HUES48 (cell line): ENCODE results near the gene NUMB.

Experiments used
- H3K27ac ChIP-seq: one replicate; pipeline ENCODE4 v1.7.0; 2013; ENCODE audit warnings: low read depth, low read length, inconsistent platforms
- H3K27me3 ChIP-seq: 2 replicates; pipeline ENCODE4 v1.6.1; 2013; ENCODE audit warnings: mild to moderate bottlenecking, low read length; ENCODE audit not compliant: control insufficient read depth, insufficient read depth
- H3K36me3 ChIP-seq: 2 replicates; pipeline ENCODE4 v1.6.1; 2013; ENCODE audit warnings: low read length; ENCODE audit not compliant: control insufficient read depth, insufficient read depth
- H3K4me1 ChIP-seq: 2 replicates; pipeline ENCODE4 v1.6.1; 2013; ENCODE audit warnings: mild to moderate bottlenecking, low read length; ENCODE audit not compliant: control insufficient read depth, insufficient read depth
- H3K4me3 ChIP-seq: 2 replicates; pipeline ENCODE4 v1.5.1; 2013; ENCODE audit warnings: mild to moderate bottlenecking, low read depth, low read length
- H3K9ac ChIP-seq: 2 replicates; pipeline ENCODE4 v1.6.1; 2013; ENCODE audit warnings: mild to moderate bottlenecking, low read depth, low read length, moderate library complexity
- H3K9me3 ChIP-seq: 2 replicates; pipeline ENCODE4 v1.6.1; 2013; ENCODE audit warnings: low read length; ENCODE audit not compliant: control insufficient read depth, insufficient read depth

Gene NUMB

DNA sequence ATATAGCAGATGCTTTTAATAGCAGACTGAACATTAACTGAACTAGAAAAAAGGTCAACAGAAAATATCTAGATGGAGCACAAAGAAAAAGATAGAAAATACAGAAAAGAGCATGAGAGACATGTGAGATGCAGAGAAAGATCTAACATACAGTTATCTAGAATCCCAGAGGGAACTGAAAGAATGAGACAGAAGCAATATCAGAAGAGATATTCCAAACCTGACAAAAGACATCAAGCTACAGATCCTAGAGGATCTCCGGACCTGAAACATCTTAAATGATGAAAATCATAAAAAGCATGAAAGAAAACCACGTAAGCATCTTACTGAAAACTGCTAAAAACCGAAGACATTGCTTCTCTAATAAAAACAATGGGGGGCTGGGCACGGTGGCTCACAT, 75.0 kb downstream of the NUMB start:
- H3K9me3 ChIP-seq = no peaks in the 10 kb centered on the region
- no peaks in the 10 kb centered on the region for H3K27me3 ChIP-seq
- H3K27ac ChIP-seq = no peak overlapping the region
- no peaks in the 10 kb centered on the region for H3K36me3 ChIP-seq
- no peak overlapping the region for H3K4me3 ChIP-seq
- H3K9ac ChIP-seq = no peak overlapping the region
- H3K4me1 ChIP-seq = no peaks in the 10 kb centered on the region

DNA sequence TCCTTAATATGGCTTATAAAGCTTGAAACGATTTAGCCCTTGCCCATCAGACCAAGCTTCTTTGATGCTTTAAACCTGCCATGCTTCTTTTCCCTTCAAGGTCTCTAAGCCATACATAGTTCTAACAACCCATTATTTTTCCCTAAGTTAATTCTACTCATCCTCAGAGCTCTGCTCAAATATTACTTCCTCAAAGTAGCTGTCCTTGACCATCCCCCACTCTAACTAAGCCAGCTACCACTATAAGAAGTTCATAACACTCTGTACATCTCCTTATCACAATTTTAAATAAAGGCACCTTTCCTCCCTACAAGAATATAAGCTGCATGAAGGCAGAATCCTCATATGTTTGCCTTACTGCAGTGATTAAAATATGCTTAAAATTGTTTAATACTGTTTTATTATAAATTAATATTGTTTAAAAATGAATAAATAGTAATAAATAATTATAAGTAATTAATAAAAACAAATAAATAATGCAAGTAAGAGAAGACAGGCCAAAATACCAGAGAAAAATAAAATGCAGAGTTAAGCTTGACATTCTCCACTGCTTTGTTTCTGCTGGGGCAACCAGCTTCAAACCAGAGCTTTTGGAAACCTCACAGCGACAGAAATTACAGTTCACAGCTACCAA, 76.8 kb downstream of the NUMB start:
- Histone ChIP-seq H3K27me3 (no peaks in the 10 kb centered on the region), H3K36me3 (no peaks in the 10 kb centered on the region), H3K4me1 (no peaks in the 10 kb centered on the region), H3K9ac (no peak overlapping the region), H3K9me3 (no peaks in the 10 kb centered on the region), H3K4me3 (no peak overlapping the region), H3K27ac (no peak overlapping the region)

DNA sequence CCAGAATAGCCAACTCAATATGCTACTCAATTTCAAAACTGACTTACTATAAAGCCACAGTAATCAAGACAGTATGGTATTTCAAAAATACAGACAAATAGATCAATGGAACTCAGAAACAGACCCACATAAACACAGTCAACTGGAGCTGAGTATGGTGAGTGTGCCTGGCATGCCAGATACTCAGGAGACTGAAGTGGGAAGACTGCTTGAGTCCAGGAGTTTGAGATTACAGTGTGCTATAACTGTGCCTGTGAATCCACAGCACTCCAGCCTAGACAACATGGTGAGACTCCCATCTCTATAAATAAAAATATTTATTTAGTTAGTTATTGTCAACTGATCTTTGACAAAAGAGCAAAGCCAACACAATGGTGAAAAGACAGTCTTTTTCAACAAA, 81.8 kb downstream of the NUMB start:
- Histone ChIP-seq H3K4me1 (no peaks in the 10 kb centered on the region), H3K9me3 (no peaks in the 10 kb centered on the region), H3K36me3 (no peaks in the 10 kb centered on the region), H3K27me3 (no peaks in the 10 kb centered on the region), H3K9ac (no peak overlapping the region), H3K4me3 (no peak overlapping the region), H3K27ac (no peak overlapping the region)

GRCh38 chr14:73375861-73376260, 82.5 kb downstream of the NUMB start:
- Histone ChIP-seq H3K9ac (no peak overlapping the region), H3K9me3 (no peaks in the 10 kb centered on the region), H3K27me3 (no peaks in the 10 kb centered on the region), H3K4me3 (no peak overlapping the region), H3K27ac (no peak overlapping the region), H3K4me1 (no peaks in the 10 kb centered on the region), H3K36me3 (no peaks in the 10 kb centered on the region)

DNA sequence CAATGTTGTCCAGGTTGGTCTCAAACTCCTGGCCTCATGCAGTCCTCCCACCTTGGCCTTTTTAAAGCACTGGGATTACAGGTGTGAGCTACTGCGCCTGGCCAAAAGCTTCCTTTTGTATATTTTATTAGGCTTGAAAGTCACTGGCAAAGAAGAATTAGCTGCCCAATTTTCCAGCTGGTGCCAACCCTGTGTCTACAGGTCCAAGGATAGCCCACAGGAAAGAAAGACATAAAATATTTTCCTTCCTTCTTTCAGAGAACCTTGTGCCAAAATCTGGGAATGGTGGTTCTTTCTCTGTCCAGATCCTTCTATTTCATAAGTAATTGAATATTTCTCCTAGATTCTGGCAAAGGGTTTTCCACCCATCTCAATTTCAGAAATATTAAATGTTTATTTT, 84.1 kb downstream of the NUMB start:
- H3K36me3 ChIP-seq = no peaks in the 10 kb centered on the region
- H3K27me3 ChIP-seq = no peaks in the 10 kb centered on the region
- no peak overlapping the region for H3K27ac ChIP-seq
- no peak overlapping the region for H3K4me3 ChIP-seq
- no peak overlapping the region for H3K9ac ChIP-seq
- no peaks in the 10 kb centered on the region for H3K9me3 ChIP-seq
- no peaks in the 10 kb centered on the region for H3K4me1 ChIP-seq

GRCh38 chr14:73372529-73372928, 85.8 kb downstream of the NUMB start:
- Histone ChIP-seq H3K36me3 (no peaks in the 10 kb centered on the region), H3K9ac (no peak overlapping the region), H3K9me3 (no peaks in the 10 kb centered on the region), H3K4me1 (no peaks in the 10 kb centered on the region), H3K4me3 (no peak overlapping the region), H3K27me3 (no peaks in the 10 kb centered on the region), H3K27ac (no peak overlapping the region)

DNA sequence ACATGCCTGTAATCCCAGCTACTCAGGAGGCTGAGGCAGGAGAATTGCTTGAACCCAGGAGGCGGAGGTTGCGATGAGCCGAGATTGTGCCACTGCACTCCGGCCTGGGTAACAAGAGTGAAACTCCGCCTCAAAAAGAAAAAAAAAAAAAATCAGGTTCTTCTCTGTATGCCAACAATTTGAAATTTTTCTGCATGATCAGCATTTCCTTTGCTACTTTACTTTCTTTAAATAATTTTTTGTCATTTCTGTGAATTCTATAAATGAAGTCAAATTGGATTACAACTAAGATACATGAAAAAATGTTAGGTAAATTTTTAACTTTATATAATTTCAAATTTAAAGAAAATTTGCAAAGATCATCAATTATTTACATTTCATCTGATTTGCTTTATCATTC, 87.8 kb downstream of the NUMB start:
- no peaks in the 10 kb centered on the region for H3K9me3 ChIP-seq
- H3K9ac ChIP-seq = no peak overlapping the region
- H3K27me3 ChIP-seq = no peaks in the 10 kb centered on the region
- peaks cover 9% of the 10 kb centered on the region; the same call in 1 of the 2 replicates for H3K36me3 ChIP-seq
- no peak overlapping the region for H3K27ac ChIP-seq
- H3K4me3 ChIP-seq = no peak overlapping the region
- no peaks in the 10 kb centered on the region for H3K4me1 ChIP-seq

DNA sequence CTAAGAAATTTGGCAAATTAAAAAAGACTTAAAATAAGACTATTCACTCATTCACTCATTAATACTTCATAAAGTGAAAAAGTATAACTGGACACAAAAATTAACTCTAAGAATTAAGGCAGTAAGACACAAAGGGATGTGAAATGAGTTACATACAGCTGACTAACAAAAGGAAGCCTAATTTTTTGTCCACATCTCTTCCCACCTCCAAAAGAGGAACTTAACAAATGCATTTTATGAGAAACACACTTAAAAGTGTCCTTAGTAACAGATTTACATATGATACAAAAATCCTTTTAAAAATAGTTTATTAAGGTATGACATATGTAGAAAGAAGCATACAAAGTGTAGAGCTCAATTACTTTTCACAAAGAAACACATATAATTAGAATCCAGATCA, 88.9 kb downstream of the NUMB start:
- no peak overlapping the region for H3K27ac ChIP-seq
- peaks cover 9% of the 10 kb centered on the region; the same call in 1 of the 2 replicates for H3K36me3 ChIP-seq

GRCh38 chr14:73368616-73369015, 89.7 kb downstream of the NUMB start:
- no peaks in the 10 kb centered on the region for H3K27me3 ChIP-seq
- H3K4me1 ChIP-seq = no peaks in the 10 kb centered on the region
- H3K9me3 ChIP-seq = no peaks in the 10 kb centered on the region
- H3K36me3 ChIP-seq = peaks cover 9% of the 10 kb centered on the region; the same call in 1 of the 2 replicates
- no peak overlapping the region for H3K4me3 ChIP-seq
- no peak overlapping the region for H3K9ac ChIP-seq
- no peak overlapping the region for H3K27ac ChIP-seq

More for the DNA sequence above, 88.9 kb downstream of the NUMB start:
- Histone ChIP-seq H3K4me1 (no peaks in the 10 kb centered on the region), H3K27me3 (no peaks in the 10 kb centered on the region), H3K4me3 (no peak overlapping the region), H3K9ac (no peak overlapping the region), H3K9me3 (no peaks in the 10 kb centered on the region)

GRCh38 chr14:73365727-73366126, 92.6 kb downstream of the NUMB start:
- H3K4me3 ChIP-seq = no peak overlapping the region
- peaks cover 9% of the 10 kb centered on the region; the same call in 1 of the 2 replicates for H3K36me3 ChIP-seq
- no peaks in the 10 kb centered on the region for H3K4me1 ChIP-seq
- H3K9me3 ChIP-seq = no peaks in the 10 kb centered on the region
- no peak overlapping the region for H3K27ac ChIP-seq
- H3K9ac ChIP-seq = no peak overlapping the region
- no peaks in the 10 kb centered on the region for H3K27me3 ChIP-seq

GRCh38 chr14:73364559-73364958, 93.8 kb downstream of the NUMB start:
- Histone ChIP-seq H3K4me1 (no peaks in the 10 kb centered on the region), H3K9me3 (no peaks in the 10 kb centered on the region), H3K9ac (no peak overlapping the region), H3K36me3 (peaks cover 9% of the 10 kb centered on the region; the same call in 1 of the 2 replicates), H3K4me3 (no peak overlapping the region), H3K27me3 (no peaks in the 10 kb centered on the region), H3K27ac (no peak overlapping the region)
